Kidney (tissue), 14 donors: ENCODE measurements around the gene TAAR2. TPM values are rescaled to one million over a fixed set of nuclear protein-coding genes. Genes with fewer than 3 reads are reported as not detected.

Source experiments
- DNase-seq, 5 donors: peaks; one replicate each; pipeline ENCODE4 v3.0.0-alpha.2; 2013 to 2020
- FAIRE-seq: peaks from 2 replicates; lab custom pipeline; 2012; peaks lifted over from hg19 to GRCh38; lab: Jason Lieb, UNC
- H3K27ac ChIP-seq, 2 donors: one replicate each; pipeline ENCODE4 v1.7.0; 2013; ENCODE audit warnings: low read depth in 2 of 2, low read length in 2 of 2, inconsistent platforms in 1 of 2
- H3K27me3 ChIP-seq: one replicate; pipeline ENCODE4 v1.7.1; 2013; ENCODE audit warnings: low read length, inconsistent platforms; ENCODE audit not compliant: control insufficient read depth, insufficient read depth
- H3K36me3 ChIP-seq, 3 donors: one replicate each; pipeline versions ENCODE4 v1.7.0 to v1.7.1; 2013; ENCODE audit warnings: low read length in 3 of 3, control low read depth in 1 of 3, inconsistent platforms in 1 of 3; ENCODE audit not compliant: insufficient read depth in 3 of 3, control insufficient read depth in 2 of 3
- H3K4me1 ChIP-seq, 3 donors: one replicate each; pipeline versions ENCODE4 v1.7.0 to v1.7.1; 2013; ENCODE audit warnings: low read length in 3 of 3, inconsistent platforms in 1 of 3, low read depth in 1 of 3; ENCODE audit not compliant: control insufficient read depth in 2 of 3, insufficient read depth in 2 of 3
- H3K4me3 ChIP-seq, 3 donors: one replicate each; pipeline versions ENCODE4 v1.7.0 to v1.8.1; 2013; ENCODE audit warnings: low read length in 3 of 3, control low read depth in 1 of 3, inconsistent platforms in 1 of 3
- H3K9ac ChIP-seq, 3 donors: one replicate each; pipeline versions ENCODE4 v1.7.0 to v1.7.1; 2013; ENCODE audit warnings: low read length in 3 of 3, control low read depth in 1 of 3, inconsistent platforms in 1 of 3
- H3K9me3 ChIP-seq, 3 donors: one replicate each; pipeline versions ENCODE4 v1.7.0 to v1.7.1; 2013; ENCODE audit warnings: low read length in 3 of 3, control low read depth in 1 of 3, inconsistent platforms in 1 of 3; ENCODE audit not compliant: control insufficient read depth in 2 of 3, insufficient read depth in 1 of 3
- CTCF ChIP-seq: IDR thresholded peaks from 3 replicates; pipeline ENCODE4 v1.5.1; 2012; ENCODE audit warnings: mild to moderate bottlenecking, moderate library complexity, borderline replicate concordance; ENCODE audit not compliant: insufficient read depth; ENCODE audit errors: extremely low read depth
- intact Hi-C: fragments of 100-400 bp; cut with DNase I; formaldehyde crosslinking; loops from one replicate; pipeline ENCODE4 v1.11.1; 2022
- polyA plus RNA-seq: library from polyadenylated mRNA; stranded (reverse); fragments of 350-450 nt; fragmentation: Illumina TruSeq; extraction: RNeasy Lipid Tissue Mini Kit (QIAGEN cat#74804); gene quantifications from one replicate; pipeline ENCODE4 v1.2.3, GENCODE V29; 2014; ENCODE audit warnings: low read depth, low replicate concordance; ENCODE audit not compliant: insufficient read depth
- total RNA-seq: library from RNA; stranded (reverse); fragmentation: NEBNext Ultra II Directional; extraction: Animal tissue kit (Norgen Biotek cat#: 25700); gene quantifications from one replicate; pipeline ENCODE4 v1.2.1, GENCODE V29; 2021
- donor health status: control.
- donor health status: control.
- donor health status: control.
- donor health status: control.
- donor health status: control.
- donor health status: DM: yes; HTN: yes; CAD: no.
- donor health status: Normal renal cell carcinoma (clear cell type).

The TAAR2 gene
- total and polyA plus RNA-seq, 2 donors from 2014 or later: not detected

- intact Hi-C loops: no loop called here
- Histone ChIP-seq H3K4me3 (no peak overlapping the region), H3K36me3 (no peaks in the 10 kb centered on the region), H3K9ac (no peak overlapping the region), H3K27me3 (no peaks in the 10 kb centered on the region), H3K4me1 (no peaks in the 10 kb centered on the region), H3K27ac (no peak overlapping the region), H3K9me3 (no peaks in the 10 kb centered on the region)
- DNase-seq (no peak), FAIRE-seq (no peak)
- no peak for TF ChIP-seq CTCF
Observed at GRCh38 chr6:132587424-132587823, 36.7 kb downstream of the TAAR2 start.

GRCh38 chr6:132584698-132585097 lies 39.4 kb downstream of the TAAR2 start:
- Histone ChIP-seq H3K9ac (no peak overlapping the region), H3K36me3 (no peaks in the 10 kb centered on the region), H3K27ac (no peak overlapping the region), H3K4me3 (no peak overlapping the region), H3K27me3 (no peaks in the 10 kb centered on the region), H3K4me1 (no peaks in the 10 kb centered on the region), H3K9me3 (no peaks in the 10 kb centered on the region)
- no peak for TF ChIP-seq CTCF
- intact Hi-C loops: no loop called here
- DNase-seq (no peak), FAIRE-seq (no peak)

GRCh38 chr6:132571774-132572173 lies 52.3 kb downstream of the TAAR2 start:
- Histone ChIP-seq H3K4me1 (no peaks in the 10 kb centered on the region), H3K9me3 (no peaks in the 10 kb centered on the region), H3K27ac (no peak overlapping the region), H3K27me3 (no peaks in the 10 kb centered on the region), H3K9ac (no peak overlapping the region), H3K36me3 (no peaks in the 10 kb centered on the region), H3K4me3 (no peak overlapping the region)
- TF ChIP-seq CTCF: no peak
- intact Hi-C loops: no loop called here
- no peak for FAIRE-seq
- no peak for DNase-seq

- no peaks in the 10 kb centered on the region for H3K27me3 ChIP-seq
- no peak for FAIRE-seq
- no peaks in the 10 kb centered on the region for H3K4me1 ChIP-seq
- TF ChIP-seq CTCF: no peak
- H3K27ac ChIP-seq: no peak within 1 kb of the TSS
- no peaks in the 10 kb centered on the region for H3K36me3 ChIP-seq
- DNase-seq: no peak
- no peaks in the 10 kb centered on the region for H3K9me3 ChIP-seq
- H3K9ac ChIP-seq: no peak within 1 kb of the TSS
- intact Hi-C loops: no loop called here
- no peak within 1 kb of the TSS for H3K4me3 ChIP-seq
Observed at GRCh38 chr6:132570221-132570777, 53.8 kb downstream of the TAAR2 start, which contains the start of gene TAAR6. TAAR6 (plus strand) TSS chr6:132570322; CDS start chr6:132570322, 0 bp downstream.
